ENCODE measurements around the gene CNFN.

The CNFN gene

GRCh38 chr19:42389899-42390298, at the start of gene CNFN:
TSS of gene CNFN (minus strand) at chr19:42390297. CDS start at chr19:42389037, 1,260 bp downstream.
- DNase-seq, result no peak

- DNase-seq, result no peak
Measured at GRCh38 chr19:42436006-42436405, 45.9 kb upstream of the CNFN start.

- DNase-seq, result no peak
Measured at GRCh38 chr19:42435316-42435715, 45.2 kb upstream of the CNFN start.

GRCh38 chr19:42433503-42434260, 43.6 kb upstream of the CNFN start:
- peak; percentile 78 for DNase-seq

- DNase-seq, result no peak
Measured at GRCh38 chr19:42431486-42431885, 41.4 kb upstream of the CNFN start.

GRCh38 chr19:42428676-42429075, 38.6 kb upstream of the CNFN start:
- DNase-seq, result no peak

- DNase-seq, result no peak
Measured at GRCh38 chr19:42427313-42427712, 37.2 kb upstream of the CNFN start, which contains the start of gene LIPE. TSS of gene LIPE (minus strand) at chr19:42427388. CDS start at chr19:42427149, 239 bp downstream.

- no peak for DNase-seq
Measured at GRCh38 chr19:42426643-42427042, 36.5 kb upstream of the CNFN start.

GRCh38 chr19:42424712-42425131, 34.6 kb upstream of the CNFN start:
- no peak for DNase-seq

GRCh38 chr19:42424345-42424707, 34.2 kb upstream of the CNFN start:
- DNase-seq, result no peak

GRCh38 chr19:42423462-42424344, 33.6 kb upstream of the CNFN start:
- peak; percentile 96 for DNase-seq

GRCh38 chr19:42422901-42423461, 32.9 kb upstream of the CNFN start:
- DNase-seq, result peak; percentile 59

GRCh38 chr19:42422092-42422900, 32.2 kb upstream of the CNFN start:
- DNase-seq, result no peak

- no peak for DNase-seq
Measured at GRCh38 chr19:42421591-42422031, 31.5 kb upstream of the CNFN start.

- DNase-seq, result no peak
Measured at GRCh38 chr19:42421101-42421500, 31.0 kb upstream of the CNFN start.

GRCh38 chr19:42420055-42420544, 30.0 kb upstream of the CNFN start:
- peak; percentile 88 for DNase-seq

- DNase-seq, result no peak
Measured at GRCh38 chr19:42419309-42419708, 29.2 kb upstream of the CNFN start.

GRCh38 chr19:42412661-42413076, 22.6 kb upstream of the CNFN start:
- no peak for DNase-seq

- DNase-seq, result no peak
Measured at GRCh38 chr19:42412227-42412626, 22.1 kb upstream of the CNFN start.

GRCh38 chr19:42411581-42412178, 21.6 kb upstream of the CNFN start:
- DNase-seq, result no peak

- no peak for DNase-seq
Measured at GRCh38 chr19:42410371-42410770, 20.3 kb upstream of the CNFN start.

GRCh38 chr19:42409477-42409876, 19.4 kb upstream of the CNFN start:
- no peak for DNase-seq
